Stimulated activated naive B cell treated with anti-CD40 and anti-IgM and Interleukin-4, amounts not matched to agents 10 μg/mL and 1 μg/mL and 100 μg/mL, for 72 hours (primary cell): ENCODE data around the gene EEFSEC.

Experiments
- ATAC-seq, 2 donors: fragments of 150-1000 bp; cut with Tn5 transposase; replicated peaks; 2 replicates each; pipeline ENCODE4 v1.10.0; 2021; ENCODE audit warnings: moderate library complexity in 1 of 2
- DNase-seq: peaks from one replicate; pipeline ENCODE4 v3.0.0; 2021
- H3K27ac Mint-ChIP-seq: one replicate; pipeline ENCODE4 v1.8.0; 2022; ENCODE audit warnings: mild to moderate bottlenecking, mixed read lengths
- H3K27me3 Mint-ChIP-seq, 2 donors: one replicate each; pipeline ENCODE4 v1.8.0; 2022; ENCODE audit warnings: mixed read lengths in 2 of 2
- H3K36me3 Mint-ChIP-seq, 2 donors: one replicate each; pipeline ENCODE4 v1.8.0; 2022; ENCODE audit warnings: mixed read lengths in 2 of 2, mild to moderate bottlenecking in 1 of 2
- H3K4me1 Mint-ChIP-seq, 2 donors: one replicate each; pipeline ENCODE4 v1.8.0; 2022; ENCODE audit warnings: mixed read lengths in 2 of 2, mild to moderate bottlenecking in 1 of 2
- H3K4me3 Mint-ChIP-seq, 2 donors: one replicate each; pipeline ENCODE4 v1.8.0; 2022; ENCODE audit warnings: mild to moderate bottlenecking in 2 of 2, mixed read lengths in 2 of 2, moderate library complexity in 1 of 2
- H3K9me3 Mint-ChIP-seq, 2 donors: one replicate each; pipeline ENCODE4 v1.8.0; 2022; ENCODE audit warnings: mixed read lengths in 2 of 2, mild to moderate bottlenecking in 1 of 2

Gene EEFSEC

GRCh38 chr3:128242818-128243601 lies 89.7 kb downstream of the EEFSEC start:
- H3K9me3 Mint-ChIP-seq: no peaks in the 10 kb centered on the region
- no peak for DNase-seq
- H3K27me3 Mint-ChIP-seq: no peaks in the 10 kb centered on the region
- peaks cover 4 to 21% of the 10 kb centered on the region in 2 donors for H3K4me1 Mint-ChIP-seq
- ATAC-seq: no peak
- H3K36me3 Mint-ChIP-seq: peaks cover 18 to 31% of the 10 kb centered on the region in 2 donors
- no peak overlapping the region for H3K27ac Mint-ChIP-seq
- H3K4me3 Mint-ChIP-seq: no peak overlapping the region

- Mint-ChIP-seq H3K4me1 (peaks cover 4 to 21% of the 10 kb centered on the region in 2 donors), H3K27ac (no peak overlapping the region), H3K27me3 (no peaks in the 10 kb centered on the region), H3K36me3 (peaks cover 18 to 35% of the 10 kb centered on the region in 2 donors), H3K4me3 (no peak overlapping the region), H3K9me3 (no peaks in the 10 kb centered on the region)
- ATAC-seq: no peak
- no peak for DNase-seq
Measured at GRCh38 chr3:128243602-128244504, 90.6 kb downstream of the EEFSEC start.

- H3K27ac Mint-ChIP-seq: no peak overlapping the region
Measured at GRCh38 chr3:128245460-128245859, 92.2 kb downstream of the EEFSEC start.

GRCh38 chr3:128247666-128248409 lies 94.6 kb downstream of the EEFSEC start:
- H3K4me3 Mint-ChIP-seq: no peak overlapping the region
- no peak for DNase-seq
- ATAC-seq: no peak
- peaks cover 0 to 2% of the 10 kb centered on the region in 2 donors for H3K9me3 Mint-ChIP-seq
- no peaks in the 10 kb centered on the region for H3K27me3 Mint-ChIP-seq
- peaks cover 43 to 61% of the 10 kb centered on the region in 2 donors for H3K36me3 Mint-ChIP-seq
- no peak overlapping the region for H3K27ac Mint-ChIP-seq
- peaks cover 2 to 5% of the 10 kb centered on the region in 2 donors for H3K4me1 Mint-ChIP-seq

More at GRCh38 chr3:128245460-128245859, 92.2 kb downstream of the EEFSEC start:
- Mint-ChIP-seq H3K27me3 (no peaks in the 10 kb centered on the region), H3K4me1 (peaks cover 2 to 9% of the 10 kb centered on the region in 2 donors), H3K4me3 (no peak overlapping the region), H3K9me3 (peaks cover 0 to under 1% of the 10 kb centered on the region in 2 donors), H3K36me3 (peaks cover 28 to 48% of the 10 kb centered on the region in 2 donors)
- DNase-seq (no peak), ATAC-seq (no peak)

GRCh38 chr3:128252083-128252482 lies 98.8 kb downstream of the EEFSEC start:
- ATAC-seq (no peak), DNase-seq (no peak)
- no peak overlapping the region for H3K27ac Mint-ChIP-seq
- no peaks in the 10 kb centered on the region for H3K27me3 Mint-ChIP-seq
- peaks cover 0 to 2% of the 10 kb centered on the region in 2 donors for H3K9me3 Mint-ChIP-seq
- no peak overlapping the region for H3K4me3 Mint-ChIP-seq
- H3K4me1 Mint-ChIP-seq: peaks cover 11 to 17% of the 10 kb centered on the region in 2 donors
- H3K36me3 Mint-ChIP-seq: peaks cover 58 to 71% of the 10 kb centered on the region in 2 donors

- no peak for DNase-seq
- Mint-ChIP-seq H3K9me3 (peaks cover 0 to 4% of the 10 kb centered on the region in 2 donors), H3K4me3 (no peak overlapping the region), H3K36me3 (peaks cover 59 to 70% of the 10 kb centered on the region in 2 donors), H3K4me1 (peaks cover 9 to 17% of the 10 kb centered on the region in 2 donors), H3K27ac (no peak overlapping the region), H3K27me3 (no peaks in the 10 kb centered on the region)
- ATAC-seq: no peak
Measured at GRCh38 chr3:128253150-128253549, 99.9 kb downstream of the EEFSEC start.

- Mint-ChIP-seq H3K4me1 (peaks cover 9 to 17% of the 10 kb centered on the region in 2 donors), H3K4me3 (no peak overlapping the region), H3K27ac (no peak overlapping the region), H3K27me3 (no peaks in the 10 kb centered on the region), H3K36me3 (peaks cover 61 to 77% of the 10 kb centered on the region in 2 donors), H3K9me3 (peaks cover 0 to 4% of the 10 kb centered on the region in 2 donors)
- ATAC-seq (no peak), DNase-seq (no peak)
Measured at GRCh38 chr3:128254066-128254590, 100.8 kb downstream of the EEFSEC start.

GRCh38 chr3:128254967-128255366 lies 101.7 kb downstream of the EEFSEC start:
- ATAC-seq (no peak), DNase-seq (no peak)
- no peak overlapping the region for H3K4me3 Mint-ChIP-seq
- H3K27me3 Mint-ChIP-seq: no peaks in the 10 kb centered on the region
- no peak overlapping the region for H3K27ac Mint-ChIP-seq
- peaks cover 59 to 77% of the 10 kb centered on the region in 2 donors for H3K36me3 Mint-ChIP-seq
- peaks cover 9 to 17% of the 10 kb centered on the region in 2 donors for H3K4me1 Mint-ChIP-seq
- H3K9me3 Mint-ChIP-seq: peaks cover 6% of the 10 kb centered on the region in 2 donors

- Mint-ChIP-seq H3K36me3 (peaks cover 56 to 74% of the 10 kb centered on the region in 2 donors), H3K27ac (no peak overlapping the region), H3K9me3 (peaks cover 8 to 9% of the 10 kb centered on the region in 2 donors), H3K27me3 (no peaks in the 10 kb centered on the region), H3K4me3 (no peak overlapping the region), H3K4me1 (peaks cover 9 to 17% of the 10 kb centered on the region in 2 donors)
- DNase-seq: no peak
- ATAC-seq: no peak
Measured at GRCh38 chr3:128256131-128256530, 102.8 kb downstream of the EEFSEC start.

GRCh38 chr3:128257632-128258031 lies 104.4 kb downstream of the EEFSEC start:
- no peak for DNase-seq
- Mint-ChIP-seq H3K4me1 (peaks cover 9 to 17% of the 10 kb centered on the region in 2 donors), H3K27me3 (no peaks in the 10 kb centered on the region), H3K4me3 (no peak overlapping the region), H3K9me3 (peaks cover 8 to 9% of the 10 kb centered on the region in 2 donors), H3K36me3 (peaks cover 55 to 82% of the 10 kb centered on the region in 2 donors), H3K27ac (no peak overlapping the region)
- no peak for ATAC-seq

- H3K27ac Mint-ChIP-seq: no peak overlapping the region
- peaks cover 8 to 9% of the 10 kb centered on the region in 2 donors for H3K9me3 Mint-ChIP-seq
- no peak for DNase-seq
- peaks cover 53 to 84% of the 10 kb centered on the region in 2 donors for H3K36me3 Mint-ChIP-seq
- no peaks in the 10 kb centered on the region for H3K27me3 Mint-ChIP-seq
- ATAC-seq: no peak
- H3K4me3 Mint-ChIP-seq: no peak overlapping the region
- H3K4me1 Mint-ChIP-seq: peaks cover 5 to 8% of the 10 kb centered on the region in 2 donors
Measured at GRCh38 chr3:128260275-128260674, 107.0 kb downstream of the EEFSEC start.

GRCh38 chr3:128262457-128262856 lies 109.2 kb downstream of the EEFSEC start:
- Mint-ChIP-seq H3K9me3 (peaks cover 8 to 9% of the 10 kb centered on the region in 2 donors), H3K27me3 (no peaks in the 10 kb centered on the region), H3K27ac (no peak overlapping the region), H3K4me1 (no peaks in the 10 kb centered on the region), H3K36me3 (peaks cover 47 to 81% of the 10 kb centered on the region in 2 donors), H3K4me3 (no peak overlapping the region)
- DNase-seq: no peak
- ATAC-seq: no peak

- no peak for ATAC-seq
- DNase-seq: no peak
- Mint-ChIP-seq H3K4me1 (no peaks in the 10 kb centered on the region), H3K27me3 (no peaks in the 10 kb centered on the region), H3K4me3 (no peak overlapping the region), H3K36me3 (peaks cover 47 to 79% of the 10 kb centered on the region in 2 donors), H3K9me3 (peaks cover 6 to 9% of the 10 kb centered on the region in 2 donors), H3K27ac (no peak overlapping the region)
Measured at GRCh38 chr3:128263118-128263517, 109.8 kb downstream of the EEFSEC start.
